OCI-LY1 (cell line): ENCODE data around the gene PRG2.

Experiments
- H2AFZ ChIP-seq: fragments of 200-600 bp; sonication (generic), shearing (Covaris generic); 2 replicates; pipeline ENCODE4 v1.6.0; 2014; ENCODE audit warnings: antibody characterized with exemption, mild to moderate bottlenecking, low read length
- H3F3A ChIP-seq: fragments of 200-600 bp; sonication (generic), shearing (Covaris generic); 2 replicates; pipeline ENCODE4 v1.6.0; 2014; ENCODE audit warnings: mild to moderate bottlenecking, antibody characterized with exemption, low read length, moderate library complexity; ENCODE audit not compliant: insufficient read depth
- H3K27ac ChIP-seq: fragments of 200-600 bp; sonication (generic); 2 replicates; pipeline ENCODE4 v1.5.1; 2014; ENCODE audit warnings: low read length, mixed run types, mild to moderate bottlenecking, low read depth; ENCODE audit not compliant: poor library complexity, severe bottlenecking
- H3K27me3 ChIP-seq: fragments of 200-600 bp; sonication (generic); 2 replicates; pipeline ENCODE4 v1.6.0; 2014; ENCODE audit warnings: antibody characterized with exemption, mild to moderate bottlenecking, low read length, moderate library complexity; ENCODE audit not compliant: insufficient read depth
- H3K36me3 ChIP-seq: fragments of 200-600 bp; sonication (generic); 2 replicates; pipeline ENCODE4 v1.6.1; 2014; ENCODE audit warnings: mild to moderate bottlenecking, antibody characterized with exemption, low read length, moderate library complexity, mixed read lengths; ENCODE audit not compliant: insufficient read depth
- H3K4me1 ChIP-seq: fragments of 200-600 bp; sonication (generic); 2 replicates; pipeline ENCODE4 v1.5.1; 2014; ENCODE audit warnings: mild to moderate bottlenecking, low read length, moderate library complexity; ENCODE audit not compliant: insufficient read depth, severe bottlenecking
- H3K4me2 ChIP-seq: fragments of 200-600 bp; sonication (generic), shearing (Covaris generic); 2 replicates; pipeline ENCODE4 v1.6.1; 2014; ENCODE audit warnings: low read length
- H3K4me3 ChIP-seq: fragments of 200-600 bp; sonication (generic); 2 replicates; pipeline ENCODE4 v1.5.1; 2014; ENCODE audit warnings: low read length, low read depth, mild to moderate bottlenecking, mixed read lengths; ENCODE audit not compliant: poor library complexity, severe bottlenecking
- H3K79me2 ChIP-seq: fragments of 200-600 bp; shearing (Covaris generic); 2 replicates; pipeline ENCODE4 v1.6.1; 2016; ENCODE audit warnings: mixed run types, low read length, mixed read lengths; ENCODE audit not compliant: insufficient read depth
- H3K9ac ChIP-seq: fragments of 200-600 bp; sonication (generic), shearing (Covaris generic); 2 replicates; pipeline ENCODE4 v1.6.1; 2014; ENCODE audit warnings: mild to moderate bottlenecking, low read length, mixed read lengths
- H3K9me2 ChIP-seq: fragments of 200-600 bp; sonication (generic), shearing (Covaris generic); 2 replicates; pipeline ENCODE4 v1.6.1; 2014; ENCODE audit warnings: low read depth, mild to moderate bottlenecking, low read length, mixed read lengths
- H3K9me3 ChIP-seq: fragments of 200-600 bp; shearing (Covaris generic); 2 replicates; pipeline ENCODE4 v1.6.1; 2014; ENCODE audit warnings: low read length, mixed read lengths
- H4K20me1 ChIP-seq: fragments of 200-600 bp; sonication (generic), shearing (Covaris generic); 2 replicates; pipeline ENCODE4 v1.6.0; 2016; ENCODE audit warnings: mild to moderate bottlenecking, low read length; ENCODE audit not compliant: insufficient read depth
- CTCF ChIP-seq: fragments of 200-600 bp; sonication (generic), shearing (Covaris generic); IDR thresholded peaks from 2 replicates; pipeline ENCODE4 v1.5.1; 2017; ENCODE audit warnings: mild to moderate bottlenecking, antibody characterized with exemption, low read length, moderate library complexity, mixed read lengths
- EZH2 ChIP-seq: fragments of 200-600 bp; sonication (generic), shearing (Covaris generic); IDR thresholded peaks from 2 replicates; pipeline ENCODE4 v1.8.0; 2017; ENCODE audit warnings: borderline replicate concordance, mixed run types, mild to moderate bottlenecking, antibody characterized with exemption, low read length, moderate library complexity, mixed read lengths

The PRG2 gene

DNA sequence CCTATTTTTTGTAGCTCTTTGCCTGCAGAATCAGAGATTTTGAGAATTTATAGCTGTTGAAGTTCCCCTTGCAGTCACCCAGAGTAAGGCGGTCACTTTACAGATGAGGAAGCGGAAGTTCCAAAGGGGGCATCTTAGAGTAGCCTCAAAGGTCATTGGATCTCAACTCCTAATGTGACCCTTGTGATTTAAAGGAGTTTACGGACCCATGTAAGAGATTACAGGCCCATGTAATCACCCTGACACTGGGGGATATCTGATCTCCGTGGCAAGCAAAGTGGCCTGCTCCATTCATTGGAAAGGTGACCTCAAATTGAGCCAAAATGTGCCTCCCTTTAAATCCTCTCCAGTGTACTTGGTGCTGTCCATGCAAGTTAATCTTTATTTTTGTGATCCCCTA lies 36.6 kb downstream of the PRG2 start:
- Histone ChIP-seq H3K9ac (no peak overlapping the region), H3K4me1 (no peaks in the 10 kb centered on the region), H3K79me2 (no peaks in the 10 kb centered on the region), H3K27me3 (no peaks in the 10 kb centered on the region; the same call in 1 of the 2 replicates), H2AFZ (no peak overlapping the region), H3K36me3 (no peaks in the 10 kb centered on the region), H4K20me1 (no peaks in the 10 kb centered on the region), H3K9me2 (no peaks in the 10 kb centered on the region), H3F3A (no peaks in the 10 kb centered on the region), H3K4me3 (no peak overlapping the region), H3K4me2 (no peak overlapping the region), H3K27ac (no peak overlapping the region), H3K9me3 (peaks cover 5% of the 10 kb centered on the region; the same call in 1 of the 2 replicates)
- TF ChIP-seq CTCF: no peak
- TF ChIP-seq EZH2: no peak

- Histone ChIP-seq H3K9me2 (no peaks in the 10 kb centered on the region), H3K9me3 (peaks cover 5% of the 10 kb centered on the region; the same call in 1 of the 2 replicates), H3K79me2 (no peaks in the 10 kb centered on the region), H3K27ac (no peak overlapping the region), H3K4me3 (no peak overlapping the region), H3K27me3 (no peaks in the 10 kb centered on the region; the same call in 1 of the 2 replicates), H3F3A (no peaks in the 10 kb centered on the region), H3K36me3 (no peaks in the 10 kb centered on the region), H3K4me1 (no peaks in the 10 kb centered on the region), H3K4me2 (no peak overlapping the region), H3K9ac (no peak overlapping the region), H2AFZ (no peak overlapping the region), H4K20me1 (no peaks in the 10 kb centered on the region)
- TF ChIP-seq EZH2 (no peak), CTCF (no peak)
These were observed 37.0 kb downstream of the PRG2 start for GRCh38 chr11:57353446-57353845.

DNA sequence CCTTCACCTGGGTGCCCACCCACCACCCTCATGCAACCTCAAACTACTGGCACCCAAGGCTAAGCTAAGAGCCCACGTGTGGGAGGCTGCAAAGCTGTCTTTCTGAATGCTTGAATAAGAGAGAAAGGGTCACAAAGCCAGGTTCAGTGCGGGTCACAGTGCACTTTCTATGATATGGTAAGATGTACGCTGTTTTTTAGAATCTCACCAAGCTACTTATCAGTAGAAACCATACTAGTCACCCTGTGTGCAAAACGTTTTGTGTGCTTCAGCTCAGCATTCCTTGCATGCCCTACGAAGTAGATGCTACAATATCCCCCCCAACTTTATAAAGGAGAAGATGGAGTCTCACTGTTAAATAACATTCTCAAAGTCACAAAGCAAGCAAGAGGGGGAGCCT lies 37.4 kb downstream of the PRG2 start:
- Histone ChIP-seq H3K27me3 (no peaks in the 10 kb centered on the region; the same call in 1 of the 2 replicates), H3F3A (no peaks in the 10 kb centered on the region), H3K4me2 (no peak overlapping the region), H3K9me3 (peaks cover 5% of the 10 kb centered on the region; the same call in 1 of the 2 replicates), H3K27ac (no peak overlapping the region), H3K36me3 (no peaks in the 10 kb centered on the region), H3K9me2 (no peaks in the 10 kb centered on the region), H4K20me1 (no peaks in the 10 kb centered on the region), H3K79me2 (no peaks in the 10 kb centered on the region), H3K4me3 (no peak overlapping the region), H3K4me1 (no peaks in the 10 kb centered on the region), H3K9ac (no peak overlapping the region), H2AFZ (no peak overlapping the region)
- TF ChIP-seq CTCF (no peak), EZH2 (no peak)
